Smooth muscle cell (in vitro differentiated cells): ENCODE measurements around the gene PANK2. TPM values are rescaled to one million over a fixed set of nuclear protein-coding genes. Genes with fewer than 3 reads are reported as not detected.
"Not testable (repeated sequence)": the region's sequence is repeated elsewhere in the genome, so short reads cannot be mapped to it uniquely, and the experiment has no call there.

Experiments used
- DNase-seq: peaks from one replicate; lab custom pipeline; 2025; ENCODE audit not compliant: unreplicated experiment; lab: John Stamatoyannopoulos, UW
- H2AFZ ChIP-seq: fragments of 200-600 bp; sonication (generic); 2 replicates; pipeline ENCODE4 v1.6.0; 2016; ENCODE audit warnings: antibody characterized with exemption, low read depth, mild to moderate bottlenecking
- H3F3A ChIP-seq: fragments of 200-600 bp; sonication (generic); 2 replicates; pipeline ENCODE4 v1.6.0; 2017; ENCODE audit warnings: antibody characterized with exemption, low read depth
- H3K27ac ChIP-seq: fragments of 200-600 bp; sonication (generic); 2 replicates; pipeline ENCODE4 v1.5.1; 2016; ENCODE audit warnings: low read depth, mild to moderate bottlenecking
- H3K27me3 ChIP-seq: fragments of 200-600 bp; sonication (generic); 2 replicates; pipeline ENCODE4 v1.6.1; 2016; ENCODE audit warnings: low read depth, mild to moderate bottlenecking
- H3K36me3 ChIP-seq: fragments of 200-600 bp; sonication (generic); 2 replicates; pipeline ENCODE4 v1.5.1; 2016; ENCODE audit warnings: low read depth
- H3K4me1 ChIP-seq: fragments of 200-600 bp; sonication (generic); 2 replicates; pipeline ENCODE4 v1.5.1; 2016; ENCODE audit warnings: low read depth
- H3K4me2 ChIP-seq: fragments of 200-600 bp; sonication (generic); 2 replicates; pipeline ENCODE4 v1.6.0; 2016; ENCODE audit warnings: mild to moderate bottlenecking
- H3K4me3 ChIP-seq: fragments of 200-600 bp; sonication (generic); 2 replicates; pipeline ENCODE4 v1.5.1; 2016; ENCODE audit warnings: mild to moderate bottlenecking
- H3K79me2 ChIP-seq: fragments of 200-600 bp; sonication (generic); 2 replicates; pipeline ENCODE4 v1.6.0; 2016; ENCODE audit warnings: low read depth, mild to moderate bottlenecking
- H3K9ac ChIP-seq: fragments of 200-600 bp; sonication (generic); 2 replicates; pipeline ENCODE4 v1.6.0; 2016; ENCODE audit warnings: low read depth
- H3K9me3 ChIP-seq: fragments of 200-600 bp; sonication (generic); replicated peaks from 2 replicates; pipeline ENCODE4 v1.5.1; 2016; ENCODE audit warnings: low read depth
- H4K20me1 ChIP-seq: fragments of 200-600 bp; sonication (generic); 2 replicates; pipeline ENCODE4 v1.6.0; 2016; ENCODE audit warnings: low read depth
- WGBS: methylation state at CpG from one replicate; pipeline ENCODE4 v1.1.7; 2016; ENCODE audit warnings: low lambda C conversion rate; 5-methylcytosine and 5-hydroxymethylcytosine counted together
- polyA plus RNA-seq: library from polyadenylated mRNA; unstranded; fragments of >200 nt; fragmentation: Nextera tagmentation; extraction: Ambion mirVana; gene quantifications from 2 replicates; pipeline ENCODE4 v1.2.1, GENCODE V29; 2016
- total RNA-seq: library from RNA; depleted of rRNA; stranded (reverse); fragments of >200 nt; gene quantifications from 2 replicates; pipeline ENCODE4 v1.2.3, GENCODE V29; 2014
- TF ChIP-seq, protein P1 (sequence below): fragments of 200-600 bp; sonication (generic); IDR thresholded peaks from 2 replicates; pipeline ENCODE4 v1.5.1; 2017; ENCODE audit warnings: borderline replicate concordance, mild to moderate bottlenecking, antibody characterized with exemption; ENCODE audit not compliant: insufficient read depth, poor library complexity, severe bottlenecking

Gene PANK2
- total and polyA plus RNA-seq, 2 experiments from 2014 or later = 24.7 to 40.8 TPM

DNA sequence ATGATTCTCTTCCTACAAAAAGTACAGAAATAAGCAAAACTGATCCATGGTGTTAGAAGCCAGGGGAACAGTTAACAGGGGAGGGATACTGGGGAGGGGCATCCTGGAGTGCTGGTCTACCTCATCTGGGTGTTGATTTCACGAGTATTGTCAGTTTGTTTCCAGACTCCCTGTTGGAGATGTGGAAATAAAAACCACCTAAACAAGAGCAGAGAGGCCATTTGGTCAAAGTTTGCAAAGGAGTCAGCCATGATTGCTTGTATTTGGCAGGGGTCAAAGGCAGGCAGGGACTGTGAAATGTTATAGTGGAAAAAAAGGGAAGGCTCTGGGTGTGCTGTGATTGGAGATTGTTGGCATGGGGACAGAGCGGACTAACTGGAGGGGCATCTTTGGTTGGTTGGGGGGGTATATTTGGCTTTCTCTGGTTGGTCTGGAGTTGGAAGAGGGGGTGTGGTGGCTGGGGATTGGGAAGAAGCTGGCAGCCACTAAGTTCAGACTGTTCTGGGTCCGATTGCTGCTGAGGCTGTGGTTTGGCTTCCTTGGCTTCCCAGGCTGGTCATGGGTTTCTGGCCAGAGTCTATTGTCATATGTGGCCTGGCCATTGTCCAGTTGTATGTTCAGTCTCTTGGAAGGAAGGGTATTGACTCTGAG, 14.9 kb upstream of the PANK2 start:
- no peak for DNase-seq
- no peak overlapping the region for H3K4me2 ChIP-seq
- no peaks in the 10 kb centered on the region for H3K4me1 ChIP-seq
- TF ChIP-seq, protein P1, sequence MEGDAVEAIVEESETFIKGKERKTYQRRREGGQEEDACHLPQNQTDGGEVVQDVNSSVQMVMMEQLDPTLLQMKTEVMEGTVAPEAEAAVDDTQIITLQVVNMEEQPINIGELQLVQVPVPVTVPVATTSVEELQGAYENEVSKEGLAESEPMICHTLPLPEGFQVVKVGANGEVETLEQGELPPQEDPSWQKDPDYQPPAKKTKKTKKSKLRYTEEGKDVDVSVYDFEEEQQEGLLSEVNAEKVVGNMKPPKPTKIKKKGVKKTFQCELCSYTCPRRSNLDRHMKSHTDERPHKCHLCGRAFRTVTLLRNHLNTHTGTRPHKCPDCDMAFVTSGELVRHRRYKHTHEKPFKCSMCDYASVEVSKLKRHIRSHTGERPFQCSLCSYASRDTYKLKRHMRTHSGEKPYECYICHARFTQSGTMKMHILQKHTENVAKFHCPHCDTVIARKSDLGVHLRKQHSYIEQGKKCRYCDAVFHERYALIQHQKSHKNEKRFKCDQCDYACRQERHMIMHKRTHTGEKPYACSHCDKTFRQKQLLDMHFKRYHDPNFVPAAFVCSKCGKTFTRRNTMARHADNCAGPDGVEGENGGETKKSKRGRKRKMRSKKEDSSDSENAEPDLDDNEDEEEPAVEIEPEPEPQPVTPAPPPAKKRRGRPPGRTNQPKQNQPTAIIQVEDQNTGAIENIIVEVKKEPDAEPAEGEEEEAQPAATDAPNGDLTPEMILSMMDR = no peak
- WGBS = 67% methylated on average over 3 of the region's 3 CpGs
- no peaks in the 10 kb centered on the region for H3K36me3 ChIP-seq
- no peak overlapping the region for H3K27ac ChIP-seq
- no peaks in the 10 kb centered on the region for H3K9me3 ChIP-seq
- peaks cover 7% of the 10 kb centered on the region for H4K20me1 ChIP-seq
- no peak overlapping the region for H2AFZ ChIP-seq
- H3K4me3 ChIP-seq = no peak overlapping the region
- H3F3A ChIP-seq = no peaks in the 10 kb centered on the region
- H3K27me3 ChIP-seq = no peaks in the 10 kb centered on the region
- no peak overlapping the region for H3K9ac ChIP-seq
- H3K79me2 ChIP-seq = no peaks in the 10 kb centered on the region

DNA sequence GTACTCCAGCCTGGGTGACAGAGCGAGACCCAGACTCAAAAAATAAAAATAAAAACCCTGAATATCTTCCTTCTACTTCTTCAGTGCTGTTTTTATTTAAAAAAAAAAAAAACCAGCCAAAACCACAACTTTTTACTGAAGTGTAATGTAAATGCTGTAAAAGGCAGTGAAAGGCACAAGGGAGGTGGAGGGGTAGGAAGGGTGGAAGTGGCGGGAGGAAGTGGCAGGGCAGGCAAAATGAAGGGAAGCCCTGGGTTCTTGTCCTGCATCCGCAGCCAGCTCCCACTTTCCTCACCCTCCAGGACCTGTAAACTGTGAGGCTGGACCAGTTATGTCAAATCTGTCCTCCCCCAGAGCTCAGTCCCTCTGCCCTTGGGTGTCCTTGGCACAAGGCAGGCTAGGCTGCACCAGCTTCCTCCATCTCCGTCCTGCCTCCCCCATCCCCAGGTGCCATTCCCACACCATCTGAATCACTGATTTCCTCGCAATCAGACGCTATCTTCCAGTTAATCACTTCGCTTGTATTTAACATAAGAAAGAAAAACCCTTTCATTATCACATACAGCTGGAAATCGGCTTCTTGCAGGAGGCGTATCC, 13.7 kb upstream of the PANK2 start:
- Histone ChIP-seq H3K4me2 (no peak overlapping the region), H3K27me3 (no peaks in the 10 kb centered on the region), H3K36me3 (no peaks in the 10 kb centered on the region), H3K9ac (no peak overlapping the region), H3K27ac (no peak overlapping the region), H3F3A (no peaks in the 10 kb centered on the region), H4K20me1 (peaks cover 7% of the 10 kb centered on the region), H2AFZ (no peak overlapping the region), H3K79me2 (no peaks in the 10 kb centered on the region), H3K4me1 (no peaks in the 10 kb centered on the region), H3K9me3 (no peaks in the 10 kb centered on the region), H3K4me3 (no peak overlapping the region)
- 91% methylated on average over 9 of the region's 9 CpGs for WGBS
- TF ChIP-seq, protein P1 = no peak
- no peak for DNase-seq

DNA sequence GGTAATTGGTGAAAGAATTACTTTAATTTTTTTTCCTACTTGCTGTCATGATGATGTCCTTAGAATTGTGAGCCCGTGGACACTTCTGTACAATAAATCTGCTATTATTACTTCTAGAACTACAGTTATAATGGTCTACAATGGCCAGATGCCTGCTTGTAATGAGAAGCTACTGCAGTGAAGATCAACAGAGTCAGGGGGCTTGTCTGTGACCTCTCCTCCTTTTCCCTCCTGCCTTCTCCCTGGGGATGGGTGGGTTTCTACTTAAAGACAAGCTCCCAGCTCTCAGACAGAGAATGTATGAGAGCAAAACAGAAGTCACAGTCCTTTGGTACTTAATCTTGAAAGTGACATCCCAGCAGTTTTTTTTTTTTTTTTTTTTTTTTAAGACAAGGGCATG, 13.2 kb upstream of the PANK2 start:
- Histone ChIP-seq H3K27me3 (no peaks in the 10 kb centered on the region), H3F3A (no peaks in the 10 kb centered on the region), H3K36me3 (no peaks in the 10 kb centered on the region), H2AFZ (no peak overlapping the region), H3K4me3 (no peak overlapping the region), H3K4me2 (no peak overlapping the region), H3K4me1 (no peaks in the 10 kb centered on the region), H3K79me2 (no peaks in the 10 kb centered on the region), H3K9ac (no peak overlapping the region), H3K9me3 (no peaks in the 10 kb centered on the region), H3K27ac (no peak overlapping the region), H4K20me1 (peaks cover 7% of the 10 kb centered on the region)
- no peak for DNase-seq
- 94% methylated on average over 1 of the region's 1 CpG for WGBS
- TF ChIP-seq, protein P1 = no peak

DNA sequence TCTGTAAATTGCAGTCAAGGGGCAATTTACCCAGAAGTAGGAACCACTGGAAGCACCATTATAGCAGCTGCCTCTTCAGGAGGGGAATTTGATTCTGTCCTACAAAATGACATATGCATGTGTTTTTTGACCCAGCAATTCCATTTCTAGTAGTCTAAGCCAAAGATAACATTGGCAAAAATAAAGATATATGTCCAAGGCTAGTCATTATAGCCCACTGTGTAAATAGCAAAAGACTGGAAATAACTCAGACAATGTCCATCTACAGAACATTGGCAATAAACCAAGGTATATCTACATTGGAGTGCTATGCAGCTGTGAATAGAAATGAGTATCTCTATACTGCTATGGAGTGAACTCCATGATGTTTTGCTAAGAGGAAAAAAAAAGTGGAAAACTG, 12.5 kb upstream of the PANK2 start:
- H3K27ac ChIP-seq = no peak overlapping the region
- H3K4me1 ChIP-seq = no peaks in the 10 kb centered on the region
- TF ChIP-seq, protein P1 = no peak
- no peaks in the 10 kb centered on the region for H3K79me2 ChIP-seq
- peaks cover 7% of the 10 kb centered on the region for H4K20me1 ChIP-seq
- H3K36me3 ChIP-seq = no peaks in the 10 kb centered on the region
- no peak overlapping the region for H3K4me2 ChIP-seq
- H3K9ac ChIP-seq = no peak overlapping the region
- no peak overlapping the region for H3K4me3 ChIP-seq
- H3F3A ChIP-seq = no peaks in the 10 kb centered on the region
- H3K9me3 ChIP-seq = no peaks in the 10 kb centered on the region
- DNase-seq = no peak
- H2AFZ ChIP-seq = no peak overlapping the region
- no peaks in the 10 kb centered on the region for H3K27me3 ChIP-seq

DNA sequence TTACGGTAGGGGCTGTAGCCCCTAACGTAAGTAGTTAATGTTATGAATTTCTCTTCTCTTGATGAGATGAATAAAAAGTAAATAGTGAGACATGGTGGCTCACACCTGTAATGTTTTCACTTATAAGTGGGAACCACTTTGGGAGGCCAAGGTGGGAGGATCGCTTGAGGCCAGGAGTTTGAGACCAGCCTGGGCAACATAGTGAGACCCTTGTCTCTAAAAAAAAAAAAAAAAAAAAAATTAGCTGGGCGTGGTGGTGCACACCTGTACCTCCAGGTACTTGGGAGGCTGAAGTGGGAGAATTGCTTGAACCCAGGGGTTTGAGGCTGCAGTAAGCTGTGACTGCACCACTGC, 10.3 kb upstream of the PANK2 start:
- not testable (repeated sequence) for H3K27me3 ChIP-seq, H3K27ac ChIP-seq, H4K20me1 ChIP-seq, H2AFZ ChIP-seq, H3K4me2 ChIP-seq, H3K9me3 ChIP-seq, H3K4me3 ChIP-seq, H3K9ac ChIP-seq, DNase-seq, H3K79me2 ChIP-seq, H3F3A ChIP-seq, H3K4me1 ChIP-seq, H3K36me3 ChIP-seq
- WGBS = 97% methylated on average over 4 of the region's 4 CpGs
